Calu3 (cell line): ENCODE measurements around the gene ARMC9. TPM values are rescaled to one million over a fixed set of nuclear protein-coding genes. Genes with fewer than 3 reads are reported as not detected.

Experiments used
- BruUV-seq: library from RNA; stranded (reverse); fragments of 400-500 nt; replicated peaks from 2 replicates; lab custom pipeline; 2021; lab: Mats Ljungman, UMichigan
- CTCF ChIA-PET: fragments of 300-600 bp; sonication (Branson Sonifier 250); formaldehyde crosslinking; loops from one replicate; lab custom pipeline; 2022; ENCODE audit warnings: antibody characterized with exemption; lab: Charles Lee
- DNase-seq: peaks from one replicate; pipeline ENCODE4 v3.0.0; 2022
- H3K27ac Mint-ChIP-seq: one replicate; pipeline ENCODE4 v1.8.0; 2022; ENCODE audit warnings: mixed read lengths; ENCODE audit not compliant: unreplicated experiment
- H3K27me3 Mint-ChIP-seq: one replicate; pipeline ENCODE4 v1.8.0; 2022; ENCODE audit warnings: mixed read lengths; ENCODE audit not compliant: unreplicated experiment
- H3K36me3 Mint-ChIP-seq: one replicate; pipeline ENCODE4 v1.8.0; 2022; ENCODE audit warnings: mild to moderate bottlenecking, moderate library complexity, mixed read lengths; ENCODE audit not compliant: insufficient read depth, unreplicated experiment
- H3K4me1 Mint-ChIP-seq: one replicate; pipeline ENCODE4 v1.8.0; 2022; ENCODE audit warnings: mild to moderate bottlenecking, low read depth, mixed read lengths; ENCODE audit not compliant: unreplicated experiment
- H3K4me3 Mint-ChIP-seq: one replicate; pipeline ENCODE4 v1.8.0; 2022; ENCODE audit warnings: mild to moderate bottlenecking, low read depth, moderate library complexity, mixed read lengths; ENCODE audit not compliant: unreplicated experiment
- H3K9me3 Mint-ChIP-seq: one replicate; pipeline ENCODE4 v1.8.0; 2022; ENCODE audit warnings: low read depth, mixed read lengths; ENCODE audit not compliant: unreplicated experiment
- intact Hi-C: fragments of 100-400 bp; cut with micrococcal nuclease; formaldehyde crosslinking; loops from one replicate; pipeline ENCODE4 v1.10.0; 2022; ENCODE audit not compliant: unreplicated experiment
- total RNA-seq: library from RNA; stranded (reverse); gene quantifications from 2 replicates; pipeline ENCODE4 v1.2.3, GENCODE V29; 2022
- TF ChIP-seq, protein P1 (sequence below): fragments of 200-600 bp; IDR thresholded peaks from one replicate; pipeline ENCODE4 v1.8.0; 2022; ENCODE audit warnings: antibody characterized with exemption; ENCODE audit not compliant: unreplicated experiment

The ARMC9 gene
- total RNA-seq, 1 experiment from 2014 or later, result 13.6 TPM

DNA sequence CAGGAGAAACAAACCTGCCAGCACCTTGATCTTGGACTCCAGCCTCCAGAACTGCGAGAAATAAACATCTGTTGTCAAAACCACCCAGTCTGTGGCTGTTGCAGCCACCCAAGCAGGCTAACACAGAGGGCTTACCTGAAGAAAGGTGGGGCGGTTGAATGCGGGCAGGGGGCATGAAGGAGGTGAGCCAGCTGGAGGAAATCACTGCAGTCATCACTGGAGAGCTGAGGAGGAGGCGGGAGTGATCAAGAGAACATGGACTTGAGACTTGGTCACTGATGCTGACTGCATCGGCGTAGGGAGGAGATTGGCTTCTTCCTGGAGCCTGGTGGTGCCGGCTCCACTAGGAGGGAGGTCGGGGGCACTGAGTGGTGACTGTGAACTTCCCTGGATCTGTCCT is 14.6 kb upstream of the ARMC9 start:
- intact Hi-C loops, result no loop called here
- TF ChIP-seq, protein P1, sequence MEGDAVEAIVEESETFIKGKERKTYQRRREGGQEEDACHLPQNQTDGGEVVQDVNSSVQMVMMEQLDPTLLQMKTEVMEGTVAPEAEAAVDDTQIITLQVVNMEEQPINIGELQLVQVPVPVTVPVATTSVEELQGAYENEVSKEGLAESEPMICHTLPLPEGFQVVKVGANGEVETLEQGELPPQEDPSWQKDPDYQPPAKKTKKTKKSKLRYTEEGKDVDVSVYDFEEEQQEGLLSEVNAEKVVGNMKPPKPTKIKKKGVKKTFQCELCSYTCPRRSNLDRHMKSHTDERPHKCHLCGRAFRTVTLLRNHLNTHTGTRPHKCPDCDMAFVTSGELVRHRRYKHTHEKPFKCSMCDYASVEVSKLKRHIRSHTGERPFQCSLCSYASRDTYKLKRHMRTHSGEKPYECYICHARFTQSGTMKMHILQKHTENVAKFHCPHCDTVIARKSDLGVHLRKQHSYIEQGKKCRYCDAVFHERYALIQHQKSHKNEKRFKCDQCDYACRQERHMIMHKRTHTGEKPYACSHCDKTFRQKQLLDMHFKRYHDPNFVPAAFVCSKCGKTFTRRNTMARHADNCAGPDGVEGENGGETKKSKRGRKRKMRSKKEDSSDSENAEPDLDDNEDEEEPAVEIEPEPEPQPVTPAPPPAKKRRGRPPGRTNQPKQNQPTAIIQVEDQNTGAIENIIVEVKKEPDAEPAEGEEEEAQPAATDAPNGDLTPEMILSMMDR, result no peak
- H3K36me3 Mint-ChIP-seq, result no peaks in the 10 kb centered on the region
- H3K27me3 Mint-ChIP-seq, result peaks cover 13% of the 10 kb centered on the region
- no peaks in the 10 kb centered on the region for H3K9me3 Mint-ChIP-seq
- CTCF ChIA-PET, result interaction anchor here (0.5 kb wide), 1 partner anchor 435 kb away, joined by 3 read pairs; no protein-coding TSS in a partner anchor
- BruUV-seq, result no TSS peak
- DNase-seq, result no peak
- H3K4me3 Mint-ChIP-seq, result no peak overlapping the region
- H3K27ac Mint-ChIP-seq, result no peak overlapping the region
- H3K4me1 Mint-ChIP-seq, result peaks cover 8% of the 10 kb centered on the region

DNA sequence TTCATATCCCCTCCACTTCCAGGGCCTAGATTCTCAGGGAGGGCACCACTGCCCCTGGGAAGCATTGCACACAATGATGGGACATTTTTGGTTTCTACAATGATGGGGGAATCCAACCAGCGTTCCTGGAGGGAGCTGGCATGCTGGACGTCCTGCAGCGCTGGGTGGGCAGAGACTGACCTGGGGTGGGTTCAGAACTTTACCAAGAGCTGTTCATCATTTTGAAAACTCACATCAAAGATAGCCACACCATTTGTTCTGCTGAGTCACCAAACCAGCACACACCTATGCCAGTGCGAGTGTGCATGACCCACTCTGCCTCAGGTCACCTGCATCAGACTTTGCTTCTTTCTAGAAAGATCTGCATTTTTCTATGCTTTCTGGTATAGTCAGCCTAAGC is 14.1 kb upstream of the ARMC9 start:
- peaks cover 17% of the 10 kb centered on the region for H3K27me3 Mint-ChIP-seq
- peaks cover 8% of the 10 kb centered on the region for H3K4me1 Mint-ChIP-seq
- H3K36me3 Mint-ChIP-seq, result no peaks in the 10 kb centered on the region
- intact Hi-C loops, result no loop called here
- no TSS peak for BruUV-seq
- no peak overlapping the region for H3K4me3 Mint-ChIP-seq
- H3K9me3 Mint-ChIP-seq, result no peaks in the 10 kb centered on the region
- CTCF ChIA-PET, result interaction anchor here (0.5 kb wide), 1 partner anchor 435 kb away, joined by 3 read pairs; no protein-coding TSS in a partner anchor
- DNase-seq, result no peak
- no peak overlapping the region for H3K27ac Mint-ChIP-seq
- TF ChIP-seq, protein P1, result no peak

DNA sequence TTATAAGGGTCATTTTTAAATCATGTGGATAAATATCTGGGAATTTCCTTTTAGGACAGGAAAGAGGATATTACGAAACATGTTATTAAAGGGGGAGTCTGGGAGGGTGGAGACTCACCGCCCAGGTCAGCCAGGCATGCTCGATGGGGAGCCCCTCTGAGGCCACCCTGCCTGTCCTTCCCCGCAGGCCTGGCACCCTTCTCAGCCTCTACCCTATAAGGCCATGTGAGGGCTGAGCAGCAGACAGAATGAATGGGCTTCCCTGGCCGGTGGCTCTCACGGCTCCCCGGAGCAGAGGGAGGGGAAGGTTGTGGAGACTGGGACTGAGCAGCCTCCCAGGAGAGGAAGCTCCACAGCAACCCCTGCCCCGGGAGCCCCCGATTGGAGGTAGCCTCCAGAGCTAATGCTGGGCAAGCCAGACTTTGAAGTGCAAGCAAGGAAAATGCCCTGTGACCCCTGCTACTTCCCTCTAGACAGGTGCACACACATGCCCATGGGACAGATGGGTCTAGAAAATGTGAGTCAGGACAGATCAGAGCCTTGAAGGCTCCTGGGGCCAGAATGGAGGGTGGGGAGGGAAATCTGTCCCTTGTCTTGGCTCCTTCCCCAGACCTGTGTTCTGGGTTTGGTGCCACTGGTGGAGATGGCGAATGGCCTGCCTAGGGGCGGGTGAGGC is 13.2 kb upstream of the ARMC9 start:
- H3K4me3 Mint-ChIP-seq, result no peak overlapping the region
- BruUV-seq, result no TSS peak
- peaks cover 15% of the 10 kb centered on the region for H3K4me1 Mint-ChIP-seq
- DNase-seq, result no peak
- no peaks in the 10 kb centered on the region for H3K36me3 Mint-ChIP-seq
- CTCF ChIA-PET, result no interaction called here
- H3K27ac Mint-ChIP-seq, result no peak overlapping the region
- intact Hi-C loops, result no loop called here
- peaks cover 26% of the 10 kb centered on the region for H3K27me3 Mint-ChIP-seq
- H3K9me3 Mint-ChIP-seq, result no peaks in the 10 kb centered on the region
- TF ChIP-seq, protein P1, result no peak

DNA sequence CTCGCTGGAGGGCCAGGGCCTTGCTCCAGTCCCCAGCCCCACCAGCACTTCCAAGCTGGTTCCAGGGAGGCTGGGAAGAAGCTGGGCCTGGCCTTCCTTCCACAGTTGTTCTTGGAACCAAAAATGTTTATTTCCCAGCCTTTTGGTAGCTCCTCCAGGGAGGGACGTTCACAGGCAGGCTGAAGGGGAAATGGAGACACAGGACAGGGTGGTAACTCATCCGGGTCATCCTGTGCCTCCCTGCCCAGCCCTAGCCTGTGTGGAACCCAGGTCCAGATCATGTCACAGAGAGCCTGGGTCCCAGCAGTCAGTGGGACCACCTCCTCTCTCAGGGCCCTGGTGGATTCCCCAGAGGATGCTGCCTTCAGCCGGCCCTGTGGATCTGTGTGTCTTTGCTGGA is 12.5 kb upstream of the ARMC9 start:
- no TSS peak for BruUV-seq
- intact Hi-C loops, result no loop called here
- TF ChIP-seq, protein P1, result no peak
- Mint-ChIP-seq H3K9me3 (no peaks in the 10 kb centered on the region), H3K27me3 (peaks cover 33% of the 10 kb centered on the region), H3K27ac (no peak overlapping the region), H3K4me1 (peaks cover 16% of the 10 kb centered on the region), H3K36me3 (no peaks in the 10 kb centered on the region), H3K4me3 (no peak overlapping the region)
- CTCF ChIA-PET, result no interaction called here
- no peak for DNase-seq
